ENCODE data around the gene ZNF525.

GRCh38 chr19:53372196-53372595, 6.7 kb downstream of the ZNF525 start:
- TF ChIP-seq CTCF (IDR thresholded peaks at IDR 0.05) (no peak), POLR2AphosphoS5 (IDR thresholded peaks at IDR 0.05; ENCODE audit: low read depth, low read length) (no peak), REST (IDR thresholded peaks at IDR 0.05; ENCODE audit: insufficient read depth in 1 of 2, low read depth in 2 of 2, low read length in 1 of 2) (no peak), TCF7L2 (IDR thresholded peaks at IDR 0.05; ENCODE audit: low read depth, low read length) (no peak), SIN3A (IDR thresholded peaks at IDR 0.05; ENCODE audit: borderline replicate concordance, insufficient read depth, low read depth, low read length) (no peak)

All from Panc1 (cell line).